HG02884 (cell line): ENCODE results near the gene TVP23A.
A peak's percentile ranks its signal among the peaks of the same experiment; 100 is the strongest.
"Not testable (repeated sequence)": the region's sequence is repeated elsewhere in the genome, so short reads cannot be mapped to it uniquely, and the experiment has no call there.

ENCODE experiments used
- ATAC-seq: cut with Tn5 transposase; IDR thresholded peaks from one replicate; pipeline ENCODE4 v1.9.1; 2021; ENCODE audit warnings: mild to moderate bottlenecking, moderate library complexity; ENCODE audit not compliant: unreplicated experiment

Gene TVP23A

DNA sequence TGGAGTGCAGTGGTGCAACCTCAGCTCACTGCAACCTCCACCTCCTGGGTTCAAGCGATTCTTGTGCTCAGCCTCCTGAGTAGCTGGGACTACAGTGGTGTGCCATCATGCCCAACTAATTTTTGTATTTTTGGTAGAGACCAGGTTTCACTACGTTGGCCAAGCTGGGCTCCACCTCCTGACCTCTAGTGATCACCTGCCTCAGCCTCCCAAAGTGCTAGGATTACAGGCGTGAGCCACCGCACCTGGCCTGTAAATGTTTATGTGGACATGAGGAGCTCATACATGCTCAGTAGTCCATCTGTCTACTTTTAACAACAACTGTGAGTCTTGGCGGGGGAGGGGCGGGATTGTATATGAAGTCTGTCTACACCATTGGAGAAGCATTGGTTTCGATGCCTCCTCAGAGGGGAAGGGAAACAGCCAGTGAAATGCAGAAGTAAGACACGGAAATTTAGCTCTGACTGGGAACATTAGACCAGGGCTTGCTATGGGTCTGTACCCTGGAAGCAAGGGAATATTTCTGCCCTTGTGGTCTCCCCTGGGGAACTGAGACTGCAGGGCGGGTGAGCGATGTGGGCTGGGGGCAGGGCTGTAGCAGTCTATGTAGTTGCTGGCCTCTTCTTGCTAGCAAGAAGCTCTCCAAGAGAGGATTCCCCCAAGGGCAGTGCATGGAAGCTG lies 65.6 kb downstream of the TVP23A start:
- peak; percentile 62 for ATAC-seq

DNA sequence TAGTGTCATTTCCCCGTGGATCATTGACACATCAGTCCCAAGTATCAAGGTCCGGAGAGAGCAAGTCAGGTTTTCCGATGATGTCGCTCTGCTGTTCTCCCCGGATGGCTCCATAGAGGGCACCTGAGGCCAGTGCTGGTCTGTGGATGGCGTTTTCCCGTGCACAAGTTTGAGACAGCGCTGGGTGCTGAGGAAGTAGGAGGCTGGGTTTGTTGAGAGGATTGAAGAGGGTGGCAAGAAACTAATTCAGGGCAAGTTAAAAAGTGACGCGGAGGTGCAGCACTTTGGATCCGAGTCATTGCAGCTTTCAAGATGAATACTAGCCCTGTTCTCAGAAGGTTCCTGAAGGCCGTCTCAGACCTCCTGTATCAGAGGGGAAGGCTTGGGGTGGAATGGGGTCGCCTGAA lies 67.3 kb downstream of the TVP23A start:
- ATAC-seq, result no peak

DNA sequence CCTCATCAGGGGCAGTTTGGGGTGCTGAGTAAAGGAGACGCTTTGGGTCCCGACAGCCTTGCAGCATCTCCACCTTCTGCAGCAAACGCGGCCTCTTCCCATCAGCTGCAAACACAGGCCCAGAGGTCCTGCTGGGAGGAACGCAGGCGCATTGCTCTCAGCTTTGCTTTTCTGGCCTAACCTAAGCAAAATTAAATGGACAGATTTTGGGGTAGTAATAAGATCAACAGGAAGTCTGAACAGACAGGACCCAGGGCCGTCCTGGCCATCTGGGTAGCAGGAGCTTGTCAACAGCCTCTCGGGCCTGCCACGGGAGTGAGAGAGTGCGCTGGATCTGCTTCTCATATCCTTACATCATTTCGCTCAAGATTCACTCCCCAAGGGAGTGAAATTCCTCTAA lies 67.8 kb downstream of the TVP23A start:
- no peak for ATAC-seq

DNA sequence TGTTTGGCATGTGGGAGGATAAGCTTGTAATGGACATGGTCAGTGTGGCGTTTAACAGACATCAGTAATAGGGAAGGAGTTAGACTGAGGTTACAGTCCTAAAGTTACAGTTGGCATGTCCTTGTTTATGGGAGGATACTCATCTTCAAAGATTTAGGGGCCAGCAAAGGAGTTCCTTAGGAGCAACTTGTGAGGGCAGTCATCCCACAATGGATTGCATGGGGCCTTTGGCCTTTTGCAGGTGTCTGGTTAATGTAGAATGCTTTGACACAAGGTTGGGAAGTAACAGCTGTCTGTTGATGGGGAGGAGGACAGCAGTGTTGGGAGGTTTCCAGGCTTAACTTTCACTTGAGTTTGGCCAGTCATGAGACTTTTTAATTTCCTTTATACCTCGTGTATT lies 72.8 kb downstream of the TVP23A start:
- ATAC-seq, result no peak

DNA sequence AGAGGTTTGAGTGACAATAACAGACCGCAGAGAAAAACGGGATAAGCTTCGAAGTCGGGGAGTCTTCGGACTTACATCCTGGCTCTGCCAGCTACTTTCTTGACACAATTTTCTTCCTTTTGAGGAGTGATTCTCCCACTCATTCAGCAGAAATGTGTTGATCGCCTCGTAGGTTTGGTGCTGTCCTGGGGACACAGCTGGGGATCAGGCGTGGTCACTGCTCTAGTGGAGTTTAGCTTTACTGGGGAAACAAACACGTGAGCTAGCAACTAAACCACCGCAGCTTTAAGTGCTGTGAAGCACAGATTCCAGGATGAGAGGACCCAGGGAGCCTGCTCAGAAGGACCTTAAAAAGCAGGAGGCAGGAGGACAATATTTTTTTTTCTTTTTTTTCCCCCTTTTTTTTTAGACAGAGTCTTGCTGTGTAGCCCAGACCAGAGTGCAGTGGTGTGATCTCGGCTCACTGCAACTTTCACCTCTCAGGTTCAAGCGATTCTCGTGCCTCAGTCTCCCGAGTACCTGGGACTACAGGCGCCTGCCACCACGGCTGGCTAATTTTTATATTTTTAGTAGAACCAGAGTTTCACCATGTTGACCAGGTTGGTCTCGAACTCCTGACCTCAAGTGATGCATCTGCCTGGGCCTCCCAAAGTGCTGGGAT lies 74.1 kb downstream of the TVP23A start:
- ATAC-seq, result no peak

DNA sequence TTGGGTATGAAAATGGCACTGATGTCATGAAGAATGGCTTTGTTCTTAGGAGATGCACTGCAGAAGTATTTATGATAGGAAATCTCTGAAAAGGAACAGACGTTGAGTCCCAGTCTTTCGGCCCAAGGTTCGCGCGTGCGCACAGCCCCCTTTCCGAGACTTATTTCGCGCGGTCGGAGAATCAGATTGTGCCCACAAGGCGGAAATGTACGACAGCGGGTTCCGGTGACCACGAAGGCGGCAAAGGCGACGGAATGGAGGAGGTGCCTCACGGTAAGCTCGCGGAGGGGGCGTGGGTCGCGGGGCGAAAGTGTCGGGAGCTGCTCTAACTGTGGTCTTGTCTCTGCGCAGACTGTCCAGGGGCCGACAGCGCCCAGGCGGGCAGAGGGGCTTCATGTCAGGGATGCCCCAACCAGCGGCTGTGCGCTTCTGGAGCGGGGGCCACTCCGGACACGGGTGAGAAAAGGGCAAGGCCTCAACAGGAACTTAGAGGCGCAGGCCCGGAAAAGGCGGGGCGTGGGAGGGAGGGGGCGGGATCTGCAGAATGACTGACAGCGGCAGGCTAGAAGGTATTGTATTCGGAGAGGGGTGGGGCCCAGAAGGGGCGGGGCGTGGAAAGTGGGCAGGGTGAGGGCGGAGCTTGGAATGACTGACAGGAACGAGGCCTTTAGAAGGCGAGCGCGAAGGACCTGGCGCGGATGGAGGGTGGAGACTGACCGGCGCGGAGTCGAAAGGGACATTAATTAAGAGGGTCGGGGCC lies 74.8 kb downstream of the TVP23A start, which contains the start of gene NUBP1:
NUBP1 (plus strand) TSS at position 233 of the 760 bp plus-strand sequence; CDS start at position 255, 22 bp downstream.
- peak; percentile 78 for ATAC-seq

DNA sequence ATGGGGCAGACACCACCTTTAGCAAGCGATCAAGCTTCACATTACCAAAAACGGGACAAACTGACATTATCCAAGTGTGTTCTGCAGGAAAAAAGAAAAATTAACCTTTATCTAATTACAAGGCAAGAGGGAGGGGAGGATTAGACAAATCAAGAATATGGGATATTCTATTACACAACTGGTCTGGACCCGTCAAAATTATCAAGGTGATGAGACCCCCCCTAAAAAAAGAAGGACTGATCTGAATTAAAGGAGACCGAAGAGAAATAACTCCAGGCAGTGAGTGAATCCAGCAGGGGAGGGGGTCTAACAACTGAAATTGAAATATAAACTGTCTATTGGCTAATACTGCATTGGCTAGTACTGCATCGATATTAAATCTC lies 75.4 kb downstream of the TVP23A start:
- no peak for ATAC-seq

DNA sequence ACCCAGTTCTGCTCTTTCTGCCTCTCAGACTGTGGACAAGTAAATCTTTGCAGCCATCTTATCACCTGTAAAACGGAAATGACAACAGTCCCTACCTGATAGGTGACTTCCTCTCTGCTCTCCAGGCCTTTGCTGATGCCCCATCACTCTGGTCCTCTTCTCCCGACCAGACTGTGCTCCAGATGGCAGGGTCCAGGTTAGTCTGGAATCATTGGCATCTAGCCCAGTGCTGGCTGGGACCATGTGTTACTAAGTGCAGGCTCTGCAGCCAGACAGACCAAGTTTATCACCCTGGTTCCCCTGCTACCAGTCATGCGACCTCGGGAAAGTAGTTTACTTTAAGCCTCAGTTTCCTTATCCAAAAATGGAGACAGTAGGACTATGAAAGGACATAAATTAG lies 76.8 kb downstream of the TVP23A start:
- no peak for ATAC-seq

DNA sequence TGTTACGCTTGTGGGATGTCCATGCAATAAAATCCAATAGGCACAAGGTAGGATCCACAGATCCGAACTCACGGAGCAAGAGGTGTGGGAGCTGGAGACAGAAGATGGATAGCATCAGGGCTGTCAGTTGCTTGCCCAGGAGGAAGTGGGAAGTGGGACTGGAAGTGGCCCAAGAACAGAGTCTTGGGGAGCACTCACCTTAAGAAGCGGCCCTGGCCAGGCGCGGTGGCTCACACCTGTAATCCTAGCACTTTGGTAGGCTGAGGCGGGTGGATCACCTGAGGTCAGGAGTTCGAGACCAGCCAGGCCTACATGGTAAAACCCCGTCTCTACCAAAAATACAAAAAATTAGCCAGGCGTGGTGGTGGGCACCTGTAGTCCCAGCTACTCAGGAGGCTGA lies 77.3 kb downstream of the TVP23A start:
- not testable (repeated sequence) for ATAC-seq

DNA sequence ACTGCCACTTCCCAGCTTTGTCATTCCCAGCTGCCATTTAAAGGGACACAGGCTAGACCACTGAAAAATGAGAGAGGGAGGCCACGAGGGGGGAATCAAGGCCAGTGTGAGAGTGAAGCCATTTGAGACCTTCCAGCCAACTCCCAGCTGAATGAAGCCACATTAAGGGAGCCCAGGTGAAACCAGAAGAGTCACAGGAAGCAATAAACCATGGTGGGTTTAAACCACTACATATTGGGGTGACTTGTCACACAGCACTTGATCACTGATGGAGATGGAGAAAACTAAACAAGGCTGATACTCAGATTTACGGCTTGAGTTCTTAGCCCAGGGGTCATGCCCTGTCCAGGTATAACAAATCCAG lies 77.8 kb downstream of the TVP23A start:
- ATAC-seq, result no peak

DNA sequence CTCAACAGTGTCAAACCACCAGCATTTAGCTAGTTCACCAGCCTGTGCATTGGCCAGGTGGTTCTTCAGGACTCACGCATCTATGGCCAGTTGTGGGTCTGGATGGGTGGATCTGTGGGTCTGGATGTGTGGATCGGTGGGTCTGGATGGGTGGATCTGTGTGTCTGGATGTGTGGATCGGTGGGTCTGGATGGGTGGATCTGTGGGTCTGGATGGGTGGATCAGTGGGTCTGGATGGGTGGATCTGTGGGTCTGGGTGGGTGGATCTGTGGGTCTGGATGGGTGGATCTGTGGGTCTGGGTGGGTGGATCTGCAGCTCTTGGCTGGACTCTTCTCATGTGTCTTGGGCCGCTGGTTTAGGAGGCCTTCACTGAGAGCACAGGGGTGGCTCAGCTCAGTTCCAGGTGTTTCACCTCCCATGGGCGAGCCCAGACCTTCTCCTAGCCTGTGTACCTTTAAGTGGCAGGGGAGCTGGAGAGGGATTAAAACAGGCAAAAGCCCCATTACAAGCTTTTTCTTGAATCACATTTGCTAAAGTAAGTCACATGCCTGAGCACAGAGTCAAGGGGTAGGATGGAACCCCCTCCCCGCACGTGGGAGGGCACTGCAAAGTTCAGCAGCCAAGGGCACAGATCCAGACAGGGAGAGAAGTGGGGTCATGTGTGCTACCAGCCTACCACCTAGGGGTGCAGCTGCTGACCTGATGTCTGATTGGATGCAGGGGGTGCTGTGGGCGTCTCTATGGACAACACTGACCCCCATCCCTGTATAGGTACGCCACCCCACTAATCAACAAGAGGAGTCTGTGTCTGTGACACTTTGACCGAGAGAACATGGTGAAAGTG lies 78.4 kb downstream of the TVP23A start:
- no peak for ATAC-seq

DNA sequence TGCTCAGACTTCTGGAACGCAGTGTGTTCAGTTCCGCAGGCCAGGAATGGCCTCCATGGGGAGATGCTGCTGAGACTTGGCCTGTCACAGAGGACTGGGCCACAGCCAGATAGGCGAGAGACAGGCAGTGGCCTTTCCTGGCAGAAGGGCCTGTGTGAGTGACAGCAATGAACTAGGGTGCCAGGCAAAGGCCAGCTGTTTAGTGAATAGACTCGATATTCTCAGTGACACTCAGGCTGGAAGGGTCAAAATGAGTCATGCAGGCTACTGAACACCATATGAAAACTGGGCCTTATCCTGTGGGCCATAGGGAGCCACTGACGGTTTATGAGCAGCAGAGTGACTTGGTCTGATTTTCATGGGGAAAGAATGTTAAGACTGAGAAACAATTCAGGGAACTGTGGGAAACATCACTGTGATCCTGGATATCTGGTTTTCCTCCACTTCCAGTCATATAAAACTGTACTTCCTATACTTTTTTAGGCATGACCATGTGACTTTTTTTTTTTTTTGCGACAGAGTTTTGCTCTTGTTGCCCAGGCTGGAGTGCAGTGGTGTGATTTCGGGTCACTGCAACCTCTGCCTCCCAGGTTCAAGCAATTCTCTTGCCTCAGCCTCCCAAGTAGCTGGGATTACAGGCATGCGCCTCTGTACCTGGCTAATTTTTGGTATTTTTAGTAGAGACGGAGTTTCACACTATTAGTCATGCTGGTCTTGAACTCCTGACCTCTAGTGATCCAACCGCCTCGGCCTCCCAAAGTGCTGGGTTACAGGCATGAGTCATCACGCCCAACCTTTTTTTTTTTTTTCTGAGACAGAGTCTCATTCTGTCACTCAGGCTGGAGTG lies 80.1 kb downstream of the TVP23A start:
- peak; percentile 59 for ATAC-seq

DNA sequence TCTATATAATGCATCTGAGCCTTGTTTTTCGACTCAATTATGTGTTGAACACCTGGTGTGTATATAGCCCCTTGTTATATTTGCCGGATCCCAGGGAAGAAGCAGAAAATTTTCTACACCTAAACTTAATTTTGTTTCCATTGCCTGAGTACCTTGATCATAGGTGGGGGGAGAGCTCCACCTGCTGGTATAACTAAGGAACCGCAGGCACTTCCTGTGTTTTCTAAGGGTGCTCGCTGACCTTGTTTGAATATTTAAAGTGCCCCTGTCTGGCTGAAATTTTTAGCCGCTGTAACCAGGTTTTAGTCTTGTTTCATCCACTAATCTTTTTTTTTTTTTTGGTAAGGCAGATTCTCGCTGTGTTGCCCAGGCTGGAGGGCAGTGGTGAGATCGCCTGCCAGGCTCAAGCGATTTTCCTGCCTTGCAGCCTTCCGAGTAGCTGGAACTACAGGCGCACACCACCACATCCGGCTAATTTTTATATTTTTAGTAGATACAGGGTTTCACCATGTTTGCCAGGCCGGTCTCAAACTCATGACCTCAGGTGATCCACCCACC lies 81.4 kb downstream of the TVP23A start:
- no peak for ATAC-seq

DNA sequence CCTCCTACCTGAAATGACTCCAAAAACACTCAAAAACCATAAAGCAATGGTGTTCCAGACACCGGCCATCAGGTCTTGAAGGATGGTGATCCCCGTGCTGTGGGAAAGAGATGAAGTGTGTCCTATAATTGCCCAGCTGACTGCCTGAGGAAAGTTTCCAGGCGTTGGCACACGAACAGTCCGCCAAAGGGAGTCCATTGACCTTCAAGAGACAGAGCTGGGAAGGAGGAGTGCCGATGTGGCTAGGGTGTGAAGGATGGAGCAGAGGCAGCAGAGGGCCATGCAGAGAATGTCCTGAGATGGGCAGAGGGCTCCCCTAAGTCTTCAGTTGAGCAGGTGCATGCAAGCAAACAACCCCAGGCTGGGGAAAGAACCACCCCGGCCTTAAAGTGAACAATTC lies 86.8 kb downstream of the TVP23A start:
- ATAC-seq, result no peak

DNA sequence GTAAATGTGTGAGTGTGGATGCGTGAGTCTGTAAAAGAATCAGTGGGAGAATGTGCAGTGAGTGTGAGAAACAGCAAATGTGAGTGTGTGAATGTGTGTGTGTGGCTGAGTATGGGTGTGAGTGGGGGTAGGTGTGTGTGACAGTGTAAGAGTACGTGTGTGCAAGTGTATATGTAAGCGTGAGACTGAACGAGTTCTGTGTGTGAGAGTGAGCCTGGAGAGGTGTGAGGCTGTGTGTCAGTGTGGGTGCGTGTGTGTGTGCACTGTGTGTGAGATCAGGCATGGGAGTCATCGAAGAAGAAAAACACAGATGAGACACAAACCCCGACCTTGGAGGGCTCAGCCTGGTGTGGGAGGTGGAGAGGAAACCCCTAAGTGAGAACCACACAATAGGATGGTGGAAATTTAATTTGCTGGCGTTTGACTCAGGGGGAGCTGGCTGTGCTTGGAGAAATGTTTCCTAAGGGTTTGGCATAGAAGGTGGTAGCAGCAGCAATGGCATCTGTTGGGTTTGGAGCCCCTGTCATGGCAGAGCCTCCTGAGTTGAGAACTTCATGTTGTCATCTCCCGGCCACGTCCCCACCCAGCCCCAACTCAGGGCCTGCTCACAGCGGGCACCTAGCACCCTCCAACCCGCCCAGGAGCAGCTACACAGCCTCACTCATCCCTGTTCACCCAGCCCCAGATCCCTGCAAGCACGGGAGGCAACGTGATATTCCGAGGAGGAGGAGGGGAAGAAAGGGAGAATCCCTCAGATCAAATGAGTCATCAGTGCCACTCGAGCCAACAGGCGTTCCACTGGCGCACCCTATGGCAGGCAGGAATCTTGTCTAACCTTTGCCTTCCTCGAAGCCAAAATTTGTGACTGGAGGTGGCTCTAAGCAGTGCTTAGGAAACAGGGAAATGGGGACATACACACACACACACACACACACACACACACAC lies 89.2 kb downstream of the TVP23A start:
- ATAC-seq, result no peak

DNA sequence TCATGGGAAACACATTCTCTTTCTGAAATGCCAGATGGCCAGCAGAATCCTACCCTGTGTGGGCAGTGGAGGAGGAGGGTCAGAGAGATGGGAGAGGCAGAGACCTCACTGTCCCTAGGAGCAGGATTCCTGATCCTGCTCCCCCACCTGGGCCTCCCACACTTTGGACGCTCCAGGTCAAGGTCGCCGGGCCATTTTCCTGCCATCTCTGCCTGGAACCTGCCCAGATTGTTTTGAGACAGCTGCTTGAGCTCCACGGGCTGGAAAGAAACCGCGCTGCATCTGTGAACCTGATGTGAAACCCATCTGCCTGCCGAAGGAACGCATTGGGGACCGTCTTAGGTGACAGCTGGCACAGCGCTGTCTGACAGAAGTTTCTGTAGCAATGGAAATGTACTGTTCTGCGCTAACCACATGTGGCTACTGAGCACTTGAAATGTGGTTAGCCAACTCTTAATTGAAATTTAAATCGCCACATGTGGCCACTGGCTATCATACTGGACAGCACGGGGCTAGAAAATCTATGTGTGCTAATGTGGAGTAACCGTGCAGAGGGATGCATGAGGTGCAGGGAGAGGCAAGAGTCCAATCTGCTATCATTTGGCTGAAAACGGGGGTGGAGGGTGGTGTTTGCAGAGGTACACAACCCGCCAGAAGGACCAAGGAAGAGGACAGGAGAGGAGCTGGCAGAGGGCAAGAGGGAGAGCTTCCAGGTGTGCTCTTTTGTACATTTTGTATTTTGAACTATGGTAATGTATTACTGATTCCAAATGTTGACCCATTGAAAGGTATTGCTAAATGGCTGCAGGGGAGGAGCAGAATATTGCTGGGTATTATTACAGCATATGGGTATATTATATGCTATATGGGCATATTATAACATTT lies 90.3 kb downstream of the TVP23A start:
- no peak for ATAC-seq
